Activated CD4-positive, alpha-beta T cell treated with anti-CD3 and anti-CD28 coated beads, Interleukin-2, amount 50 U/mL, for 4 hours (primary cell): Measurements from ENCODE around the gene GAGE13.
"Not testable (repeated sequence)": the region's sequence is repeated elsewhere in the genome, so short reads cannot be mapped to it uniquely, and the experiment has no call there.

Experiments used
- DNase-seq, 2 experiments: peaks; one replicate each; pipeline ENCODE4 v3.0.0-alpha.2; 2020

Gene GAGE13

DNA sequence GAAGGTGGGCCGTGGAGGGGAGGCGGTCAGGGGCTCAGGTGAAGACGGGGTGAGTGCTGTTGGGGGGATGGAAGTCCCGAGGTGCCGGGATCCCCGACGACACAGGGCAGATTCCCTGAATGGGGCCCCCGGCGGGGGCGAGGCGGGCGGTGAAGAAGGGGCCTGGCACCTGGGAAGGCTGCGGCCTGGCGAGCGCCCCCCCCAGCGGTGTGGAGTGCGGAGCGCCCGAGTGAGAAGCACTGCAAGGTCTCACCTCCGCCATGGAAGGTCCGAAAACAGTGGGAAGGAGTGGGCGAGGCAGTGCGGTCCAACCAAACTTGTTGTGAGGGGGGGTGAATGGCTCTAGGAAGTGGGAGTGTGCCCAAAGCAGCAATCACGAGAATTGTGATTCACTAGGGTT is 10.1 kb downstream of the GAGE13 start:
- not testable (repeated sequence) for DNase-seq

DNA sequence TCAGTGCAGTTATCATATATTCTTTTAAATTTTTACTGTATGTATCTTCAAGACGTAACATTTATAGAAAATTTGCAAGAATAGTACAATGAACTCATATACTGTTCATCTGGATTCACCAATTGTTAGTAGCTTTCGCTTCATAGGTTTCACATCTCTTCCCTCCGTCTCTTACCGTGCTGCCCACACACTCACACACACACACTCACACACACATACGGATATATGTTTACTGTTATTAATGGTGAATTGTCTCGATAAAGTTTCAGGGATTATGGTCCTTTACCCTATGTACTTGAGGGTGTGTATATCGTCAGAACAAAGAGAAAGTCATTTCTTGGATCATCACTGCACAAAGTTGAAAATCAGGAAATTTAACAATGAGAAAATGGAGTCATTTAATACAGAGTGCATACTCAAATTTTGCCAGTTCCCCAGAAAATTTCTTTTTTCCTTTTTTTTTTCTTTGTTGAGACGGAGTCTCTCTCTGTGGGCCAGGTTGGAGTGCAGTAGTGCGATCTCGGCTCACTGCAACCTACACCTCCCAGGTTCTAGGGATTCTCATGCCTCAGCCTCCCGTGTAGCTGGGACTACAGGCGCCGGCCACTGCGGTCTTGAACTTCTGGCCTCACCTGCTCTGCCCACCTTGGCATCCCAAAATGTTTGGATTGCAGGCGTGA is 13.3 kb downstream of the GAGE13 start:
- not testable (repeated sequence) for DNase-seq

DNA sequence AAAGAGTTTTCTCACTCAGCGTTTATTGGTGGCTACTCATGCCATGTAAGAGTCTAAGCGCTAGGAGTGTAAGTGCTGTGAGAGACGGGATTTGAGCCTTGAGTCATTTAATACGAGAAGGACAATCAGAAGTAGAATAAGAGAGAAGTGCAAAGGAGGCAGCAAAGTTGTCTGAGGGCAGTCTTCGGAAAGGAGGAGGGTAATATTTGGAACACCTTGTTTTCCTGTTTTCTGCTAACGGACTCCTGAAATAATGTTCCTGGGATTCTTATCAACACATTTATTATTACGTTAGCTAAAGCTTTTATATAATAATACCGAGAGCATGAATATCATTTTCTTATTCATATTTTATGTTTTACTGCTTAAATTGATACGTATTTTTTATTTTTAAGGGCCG is 14.0 kb downstream of the GAGE13 start:
- not testable (repeated sequence) for DNase-seq

DNA sequence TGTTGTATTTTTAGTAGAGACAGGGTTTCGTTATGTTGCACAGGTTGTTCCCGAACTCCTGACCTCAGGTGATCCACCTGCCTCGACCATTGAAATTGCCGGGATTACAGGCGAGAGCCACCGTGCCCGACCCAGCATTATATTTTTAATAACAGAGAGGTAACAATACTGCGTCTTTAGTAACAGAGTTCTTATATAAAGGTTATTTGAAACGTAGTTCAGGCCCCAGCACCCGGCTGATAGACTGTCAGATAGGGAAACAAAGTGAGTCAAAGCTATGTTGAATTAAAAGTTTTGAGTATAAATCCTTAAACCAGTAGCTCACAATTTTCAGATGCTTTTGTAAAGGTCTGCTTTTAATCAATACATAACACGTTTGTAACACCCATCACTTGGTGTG is 14.8 kb downstream of the GAGE13 start:
- DNase-seq, result not testable (repeated sequence)
